HG02678 (cell line): ENCODE results near the gene TMSB4X.
"Not testable (repeated sequence)": the region's sequence is repeated elsewhere in the genome, so short reads cannot be mapped to it uniquely, and the experiment has no call there.

Experiments used
- ATAC-seq: cut with Tn5 transposase; IDR thresholded peaks from one replicate; pipeline ENCODE4 v1.9.1; 2021; ENCODE audit warnings: mild to moderate bottlenecking, moderate library complexity; ENCODE audit not compliant: unreplicated experiment

Gene TMSB4X

DNA sequence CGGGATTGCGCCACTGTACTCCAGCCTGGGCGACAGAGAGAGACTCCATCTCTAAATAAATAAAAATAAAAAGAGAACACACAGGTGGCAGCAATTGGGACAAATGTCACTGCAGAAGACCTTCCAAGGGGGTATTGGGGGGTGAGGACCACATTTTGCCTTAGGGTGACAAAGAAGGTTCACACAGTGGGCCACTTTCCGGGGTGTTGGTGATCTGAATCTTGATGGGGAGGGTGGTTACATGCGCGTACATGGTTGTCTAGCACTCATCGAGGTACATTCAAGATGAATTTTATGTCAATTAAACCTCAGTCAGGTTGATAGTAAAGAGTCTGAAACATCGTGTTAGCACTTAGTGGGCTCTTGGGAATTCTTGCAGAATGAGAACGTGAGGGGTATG lies 20.5 kb upstream of the TMSB4X start:
- no peak for ATAC-seq

DNA sequence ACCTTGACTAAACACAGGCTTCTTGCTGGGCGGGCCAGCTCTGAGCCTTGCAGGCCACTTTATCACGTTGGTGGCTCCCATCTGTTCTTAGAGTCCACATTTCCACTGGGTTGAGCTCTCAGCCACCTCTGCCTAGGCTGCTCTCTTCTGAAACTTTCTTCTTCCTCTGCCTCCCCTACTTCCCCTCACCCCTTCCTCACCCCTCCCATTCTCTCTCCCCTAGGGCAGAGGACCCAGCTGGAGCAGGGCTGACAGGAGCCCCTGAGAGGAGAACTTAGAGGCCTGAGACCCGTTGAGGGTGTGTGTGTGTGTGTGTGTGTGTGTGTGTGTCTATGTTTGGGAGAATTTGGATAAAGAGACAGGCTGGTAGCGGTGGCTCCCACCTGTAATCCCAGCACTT lies 19.9 kb upstream of the TMSB4X start:
- ATAC-seq: no peak

DNA sequence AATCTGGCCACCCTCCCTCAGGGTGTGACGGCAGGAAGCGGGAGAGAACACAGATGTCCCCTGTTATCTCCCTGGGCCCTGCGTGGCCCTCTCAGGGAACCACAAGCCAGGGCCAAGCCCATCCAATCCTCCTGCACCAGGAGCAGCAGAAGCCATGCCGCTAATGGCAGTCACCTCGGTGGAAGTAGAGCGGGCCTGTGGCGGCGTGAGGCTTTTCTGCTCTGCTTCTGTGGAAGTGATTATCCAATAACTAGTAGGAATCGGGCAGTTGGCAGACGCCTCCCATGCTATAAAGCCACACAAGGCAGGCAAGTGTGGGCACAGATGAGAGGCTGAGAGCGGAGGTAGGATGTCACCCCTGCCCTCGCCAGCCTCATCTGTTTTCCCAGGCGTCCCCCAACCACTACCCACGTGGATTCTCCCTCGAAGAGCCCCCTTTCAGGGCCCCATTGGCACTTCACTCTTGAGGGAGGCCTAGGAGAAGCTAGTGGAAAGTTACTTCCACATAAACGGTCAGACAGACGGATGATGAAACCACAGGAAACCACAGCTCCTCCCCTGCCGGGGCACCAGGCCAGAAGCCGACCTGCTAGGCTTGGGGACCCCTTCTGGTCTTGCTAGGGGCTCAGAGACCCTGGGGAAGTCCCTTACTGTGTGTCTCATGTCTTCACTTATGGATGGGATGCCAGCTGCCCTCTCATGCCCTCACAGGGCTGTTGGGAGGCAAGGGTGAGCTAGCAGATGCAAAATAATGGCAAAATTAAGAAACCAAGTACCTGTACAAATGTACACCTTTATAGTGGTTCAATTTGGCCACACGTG lies 18.8 kb upstream of the TMSB4X start:
- ATAC-seq: peak; percentile 50

DNA sequence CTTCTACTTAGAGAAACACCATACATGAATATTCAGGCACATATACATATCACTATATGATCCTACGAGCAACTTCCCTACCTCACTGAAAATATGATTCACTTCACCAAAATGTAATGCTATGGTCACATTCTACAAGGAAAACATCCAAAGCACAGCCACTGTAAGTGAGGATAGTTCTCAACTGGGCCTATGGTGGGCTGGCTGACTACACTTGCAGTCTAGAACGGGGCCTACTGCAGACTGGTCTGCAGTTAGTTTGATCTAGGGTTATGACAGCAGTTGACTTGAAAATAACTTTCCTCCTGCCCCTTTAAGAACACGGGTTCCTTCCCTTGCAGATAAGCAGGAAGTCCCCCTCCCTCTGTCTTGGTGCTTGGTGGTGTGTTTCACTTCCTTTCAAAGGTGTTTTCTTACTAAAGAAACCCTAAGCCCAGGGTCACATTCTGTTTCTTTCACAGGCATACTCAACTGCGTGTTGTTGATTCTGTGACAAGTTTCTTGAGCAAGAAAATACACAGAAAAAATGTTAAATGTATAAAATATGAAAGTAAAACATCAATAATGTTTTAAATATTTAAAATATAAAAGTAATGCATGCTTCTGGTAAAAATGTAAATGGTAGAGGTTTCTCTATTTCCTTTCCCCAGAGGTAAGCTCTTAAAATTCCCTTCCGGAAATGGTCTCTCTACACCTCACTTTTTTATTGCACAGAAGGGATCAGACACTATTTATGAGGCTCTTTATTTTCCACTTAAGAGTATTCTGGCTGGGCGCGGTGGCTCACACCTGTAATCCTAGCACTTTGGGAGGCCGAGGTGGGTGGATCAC lies 18.0 kb upstream of the TMSB4X start:
- peak; percentile 73 for ATAC-seq

DNA sequence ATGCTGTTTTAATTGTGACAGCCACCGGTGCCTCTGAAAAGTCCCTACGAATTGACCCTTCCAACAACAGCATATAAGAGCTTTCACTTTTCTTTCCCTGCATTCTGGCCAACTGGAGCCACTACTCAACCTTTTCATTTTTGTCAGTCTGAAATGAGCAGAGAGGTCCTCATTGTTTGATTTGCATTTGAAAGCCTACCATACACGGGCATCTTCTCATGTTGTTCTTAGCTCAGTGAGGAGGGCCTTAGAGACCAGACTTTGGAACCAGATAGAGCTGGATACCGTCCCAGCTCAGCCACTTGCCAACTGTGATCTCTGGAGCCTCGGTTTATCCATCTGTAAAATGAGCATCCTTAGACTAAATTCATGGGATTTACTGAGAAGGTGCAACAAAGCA lies 16.9 kb upstream of the TMSB4X start:
- no peak for ATAC-seq

DNA sequence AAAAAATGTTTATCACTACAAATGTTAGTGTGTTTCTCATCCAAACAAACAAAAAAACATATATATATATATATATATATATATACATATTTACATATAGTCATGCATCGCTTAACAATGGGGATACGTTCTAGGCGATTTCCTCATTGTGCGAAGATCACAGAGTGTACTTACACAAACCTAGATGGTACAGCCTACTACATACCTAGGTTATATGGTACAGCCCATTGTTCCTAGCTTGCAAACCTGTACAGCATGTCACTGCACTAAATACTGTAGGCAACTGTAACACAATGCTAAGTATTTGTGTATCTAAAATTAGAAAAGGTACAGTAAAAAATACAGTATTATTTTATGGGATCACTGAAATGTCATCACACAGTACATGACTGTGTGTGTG lies 16.4 kb upstream of the TMSB4X start:
- ATAC-seq: no peak

DNA sequence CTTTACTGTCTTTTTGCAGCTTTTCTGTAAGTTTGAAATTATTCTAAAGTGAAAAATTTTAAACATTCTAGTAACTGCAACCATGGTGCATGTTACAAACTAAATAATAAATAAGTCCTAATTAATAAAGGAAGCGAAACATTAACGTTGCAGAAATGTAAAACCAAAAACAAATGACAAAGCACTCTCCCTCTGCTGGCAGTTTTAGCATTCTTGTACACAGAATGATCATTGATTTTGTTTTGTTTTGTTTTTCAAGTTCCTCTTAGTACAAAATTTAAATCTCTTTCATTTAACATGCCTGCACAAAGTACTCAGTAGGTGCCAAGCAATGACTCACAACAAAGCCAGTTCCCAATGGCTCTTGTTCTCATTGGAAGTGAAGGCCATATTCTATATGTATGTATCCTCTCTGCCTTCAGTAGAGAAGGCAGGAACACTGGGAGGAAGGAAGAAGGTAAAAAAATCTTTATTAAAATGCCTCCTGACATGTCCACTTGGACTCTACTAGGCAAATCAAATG lies 13.7 kb upstream of the TMSB4X start:
- no peak for ATAC-seq

DNA sequence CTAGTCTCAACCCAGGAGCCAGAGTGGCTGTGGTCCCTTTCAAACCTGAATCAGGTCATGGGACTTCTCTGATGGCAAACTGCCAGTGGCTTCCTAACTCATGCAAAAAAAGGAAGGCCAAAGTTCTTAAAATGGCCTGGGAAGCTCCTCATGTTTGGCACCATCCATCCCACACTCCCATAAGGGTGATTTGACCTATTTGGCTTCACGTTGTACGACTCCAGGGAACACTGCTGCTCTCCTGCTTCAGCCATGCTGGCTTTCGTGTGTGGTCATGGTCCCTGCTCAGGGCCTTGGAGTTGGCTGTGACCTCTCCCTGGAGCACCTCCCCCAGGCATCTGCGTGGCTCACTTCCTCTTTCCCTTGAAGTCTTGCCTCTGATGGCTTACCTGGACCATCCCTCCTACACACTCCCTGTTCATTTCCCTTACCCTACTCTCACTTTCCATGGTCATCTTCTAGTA lies 12.8 kb upstream of the TMSB4X start:
- ATAC-seq: no peak

DNA sequence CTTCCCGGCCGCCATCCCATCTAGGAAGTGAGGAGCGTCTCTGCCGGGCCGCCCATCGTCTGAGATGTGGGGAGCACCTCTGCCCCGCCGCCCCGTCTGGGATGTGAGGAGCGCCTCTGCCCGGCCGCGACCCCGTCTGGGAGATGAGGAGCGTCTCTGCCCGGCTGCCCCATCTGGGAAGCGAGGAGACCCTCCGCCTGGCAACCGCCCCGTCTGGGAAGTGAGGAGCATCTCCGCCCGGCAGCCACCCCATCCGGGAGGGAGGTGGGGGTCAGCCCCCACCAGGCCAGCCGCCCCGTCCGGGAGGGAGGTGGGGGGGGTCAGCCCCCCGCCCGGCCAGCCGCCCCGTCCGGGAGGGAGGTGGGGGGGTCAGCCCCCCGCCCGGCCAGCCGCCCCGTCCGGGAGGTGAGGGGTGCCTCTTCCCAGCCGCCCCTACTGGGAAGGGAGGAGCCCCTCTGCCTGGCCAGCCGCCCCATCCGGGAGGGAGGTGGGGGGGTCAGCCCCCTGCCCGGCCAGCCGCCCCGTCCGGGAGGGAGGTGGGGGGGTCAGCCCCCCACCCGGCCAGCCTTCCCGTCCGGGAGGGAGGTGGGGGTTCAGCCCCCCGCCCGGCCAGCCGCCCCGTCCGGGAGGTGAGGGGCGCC lies 11.6 kb upstream of the TMSB4X start:
- not testable (repeated sequence) for ATAC-seq

DNA sequence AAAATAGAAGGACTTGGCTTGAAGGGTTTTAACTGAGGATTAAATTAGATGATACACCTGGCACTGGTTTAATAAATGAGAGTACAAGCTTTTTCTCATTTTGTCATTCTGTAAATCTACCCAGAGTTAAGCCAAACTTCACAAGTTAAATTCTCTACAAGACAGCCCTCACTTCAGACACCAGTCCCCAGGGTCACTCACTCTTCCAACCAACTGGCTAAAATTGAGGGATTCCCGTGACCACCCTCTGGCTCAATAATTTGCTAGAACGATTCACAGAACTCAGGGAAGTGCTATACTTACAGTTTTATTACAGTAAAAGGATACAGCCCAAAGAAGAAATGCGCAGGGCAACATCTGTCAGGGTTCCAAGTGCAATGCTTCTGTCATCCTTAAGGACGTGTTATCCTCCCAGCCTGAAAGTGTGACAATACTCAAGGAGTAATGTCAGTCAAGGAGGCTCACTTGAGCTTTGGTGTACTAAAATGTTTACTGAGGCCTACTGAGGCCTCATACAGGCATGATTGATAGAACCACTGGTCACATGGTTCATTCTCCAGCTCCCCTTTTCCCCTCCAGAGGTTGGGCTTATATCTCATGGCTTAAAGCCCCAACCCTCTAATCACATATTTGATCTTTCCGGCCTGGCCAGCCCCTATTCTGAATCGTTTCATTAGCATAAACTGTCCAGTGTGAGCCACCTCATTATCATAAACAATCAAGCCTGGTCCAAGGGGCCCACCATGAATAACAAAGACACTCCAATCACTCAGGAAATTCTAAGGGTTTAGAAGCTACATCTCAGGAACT lies 9.6 kb upstream of the TMSB4X start:
- no peak for ATAC-seq

DNA sequence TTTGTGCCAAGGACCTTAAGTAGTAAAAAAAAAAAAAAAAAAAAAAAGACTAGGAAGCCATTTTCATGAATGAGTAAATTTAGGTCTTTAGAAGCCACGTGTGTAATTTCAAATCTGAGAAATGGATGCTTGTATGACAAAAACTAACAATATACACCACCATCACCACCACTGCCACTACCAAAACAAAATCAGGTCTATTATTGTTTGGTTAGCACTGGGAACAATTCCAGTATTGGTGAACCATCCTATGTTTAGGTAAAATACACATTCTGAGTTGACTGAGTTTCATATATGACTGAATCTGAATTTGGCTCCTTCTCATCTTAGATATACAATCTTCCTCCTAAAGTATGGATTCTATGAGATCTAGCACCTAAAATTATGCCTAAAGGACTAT lies 8.8 kb upstream of the TMSB4X start:
- ATAC-seq: no peak

DNA sequence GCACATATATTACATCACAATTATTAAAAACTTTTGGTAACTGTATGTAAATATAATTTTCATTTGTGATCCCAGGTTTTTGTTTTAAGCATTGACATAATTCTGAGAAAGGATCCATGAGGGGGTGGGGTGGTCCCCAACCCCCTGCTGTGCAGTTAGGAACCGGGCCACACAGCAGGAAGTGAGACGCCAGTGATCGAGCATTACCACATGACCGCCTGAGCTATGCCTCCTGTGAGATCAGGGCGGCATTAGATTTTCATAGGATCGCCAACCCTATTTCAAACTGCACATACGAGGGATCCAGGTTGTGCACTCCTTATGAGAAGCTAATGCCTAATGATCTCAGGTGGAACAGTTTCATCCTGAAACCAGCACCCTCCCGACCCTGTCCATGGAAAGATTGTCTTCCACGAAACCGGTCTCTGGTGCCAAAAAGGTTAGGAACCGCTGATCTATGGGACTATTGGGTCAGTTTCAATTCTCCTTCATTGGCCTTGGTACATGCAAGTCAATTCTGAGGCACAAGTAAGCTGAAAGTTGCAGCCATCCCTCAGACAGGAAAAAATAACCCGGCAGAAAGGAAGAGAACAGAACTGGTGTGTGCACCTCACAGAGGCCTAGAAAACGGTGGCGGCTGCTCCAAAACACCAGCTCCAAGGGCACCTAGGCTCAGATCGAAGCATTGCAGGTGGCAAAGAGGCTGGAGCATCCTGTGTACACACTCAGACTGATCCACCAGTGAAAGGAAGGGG lies 7.0 kb upstream of the TMSB4X start:
- no peak for ATAC-seq

DNA sequence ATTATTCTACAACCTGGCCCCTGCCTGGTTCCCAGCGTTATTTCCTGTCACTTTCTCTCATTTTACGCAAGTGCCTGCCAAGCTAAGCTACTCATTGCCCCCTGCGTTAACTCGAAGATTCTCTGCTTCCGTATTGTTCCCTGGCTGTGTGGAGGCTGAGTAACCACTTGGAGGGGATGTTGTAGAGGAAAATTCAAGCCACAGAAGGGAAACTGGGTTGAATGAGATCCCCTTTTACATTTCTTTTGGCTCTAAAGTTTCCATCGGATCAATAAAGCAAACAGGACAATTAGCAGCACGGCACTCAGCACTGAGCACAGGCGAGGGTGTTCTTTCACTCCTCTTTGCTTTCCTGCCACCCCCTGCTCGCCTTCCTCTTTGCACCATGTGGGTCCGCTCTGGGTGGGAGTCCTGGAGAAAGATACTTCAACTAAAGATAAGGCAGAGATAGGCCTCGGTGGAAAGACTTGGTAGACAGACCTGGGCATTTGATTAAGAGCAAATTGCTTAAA lies 4.2 kb upstream of the TMSB4X start:
- no peak for ATAC-seq

DNA sequence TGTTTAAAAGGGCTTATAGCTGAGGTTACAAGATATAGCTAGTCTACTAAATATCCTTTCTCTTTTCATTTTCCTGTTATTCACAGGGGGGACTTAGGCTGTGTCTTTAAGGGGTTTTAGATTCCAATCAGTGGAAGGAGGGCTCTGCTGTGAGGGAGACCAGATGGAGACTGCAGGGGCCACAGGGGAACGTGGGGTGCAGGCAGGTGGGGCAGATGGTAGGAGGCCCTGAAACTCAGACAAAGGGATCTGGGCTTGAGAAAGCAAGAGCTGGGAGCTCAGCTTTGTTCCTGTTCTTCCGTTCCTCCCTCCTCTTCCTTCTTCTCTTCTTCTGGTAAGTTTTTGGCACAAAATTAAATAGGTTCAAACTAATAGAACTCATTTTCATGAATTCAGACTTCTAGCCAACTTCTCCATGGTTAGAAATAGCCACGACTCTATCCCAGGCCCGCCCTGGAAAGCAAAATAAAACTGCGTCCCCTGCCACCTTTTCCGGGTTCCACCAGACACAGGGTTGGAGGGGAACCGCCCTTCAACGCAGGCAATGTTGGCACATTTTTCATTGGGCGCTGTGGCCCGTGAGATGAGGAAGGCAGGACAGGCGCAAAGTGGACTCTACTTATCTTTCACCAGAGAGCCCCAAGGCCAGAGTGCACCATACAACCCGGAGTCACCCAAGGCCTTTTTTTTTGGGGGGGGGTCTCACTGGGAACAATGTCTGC lies 3.5 kb upstream of the TMSB4X start:
- ATAC-seq: no peak

DNA sequence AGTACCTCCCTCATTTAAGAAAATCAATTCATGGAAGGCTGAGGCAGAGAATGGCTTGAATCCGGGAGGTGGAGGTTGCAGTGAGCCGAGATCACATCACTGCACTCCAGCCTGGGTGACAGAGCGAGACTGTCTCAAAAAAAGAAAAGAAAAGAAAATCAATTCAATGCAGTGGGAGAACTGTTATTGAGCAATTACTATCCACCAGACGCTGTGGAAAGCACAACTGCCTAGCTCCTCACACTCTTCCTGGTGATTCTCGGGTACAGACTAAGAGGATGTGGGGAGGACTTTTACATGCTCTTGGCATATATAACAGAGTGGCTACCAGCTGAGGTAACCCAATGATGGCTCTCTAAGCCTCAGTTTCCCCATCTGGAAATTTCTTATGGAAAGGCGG lies 2.7 kb upstream of the TMSB4X start:
- no peak for ATAC-seq

DNA sequence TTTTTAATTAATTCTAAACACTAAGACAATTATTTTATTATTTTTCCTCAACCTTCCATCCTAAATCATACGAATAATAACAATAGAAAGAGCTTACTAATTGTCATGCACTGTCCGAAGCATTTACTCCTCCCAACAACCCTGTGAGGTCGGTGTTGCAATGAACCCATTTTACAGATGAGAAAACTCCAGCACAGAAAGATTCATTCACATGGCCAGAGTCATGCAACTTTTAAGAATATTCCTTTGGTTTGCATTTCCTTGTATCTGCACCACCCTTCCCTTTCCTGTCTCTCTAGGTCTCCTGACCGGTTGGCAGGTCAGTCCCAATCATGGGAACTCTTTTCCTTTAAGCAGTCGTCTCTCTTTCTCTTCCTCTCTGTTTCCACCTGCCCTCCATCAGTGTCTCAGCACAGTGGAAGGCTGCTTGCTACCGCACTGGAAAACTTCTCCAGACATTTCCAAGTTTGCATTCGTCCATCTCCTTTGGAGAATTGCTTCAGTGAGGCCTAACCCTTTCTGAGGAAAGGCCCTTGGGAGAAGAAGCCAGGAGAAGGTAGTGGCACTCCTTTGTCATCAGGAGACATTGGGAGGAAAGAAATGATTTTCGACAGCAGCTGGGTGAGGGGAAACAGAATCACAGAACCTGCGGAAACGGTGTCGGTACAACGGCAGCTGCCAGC lies 1.9 kb upstream of the TMSB4X start:
- ATAC-seq: no peak

DNA sequence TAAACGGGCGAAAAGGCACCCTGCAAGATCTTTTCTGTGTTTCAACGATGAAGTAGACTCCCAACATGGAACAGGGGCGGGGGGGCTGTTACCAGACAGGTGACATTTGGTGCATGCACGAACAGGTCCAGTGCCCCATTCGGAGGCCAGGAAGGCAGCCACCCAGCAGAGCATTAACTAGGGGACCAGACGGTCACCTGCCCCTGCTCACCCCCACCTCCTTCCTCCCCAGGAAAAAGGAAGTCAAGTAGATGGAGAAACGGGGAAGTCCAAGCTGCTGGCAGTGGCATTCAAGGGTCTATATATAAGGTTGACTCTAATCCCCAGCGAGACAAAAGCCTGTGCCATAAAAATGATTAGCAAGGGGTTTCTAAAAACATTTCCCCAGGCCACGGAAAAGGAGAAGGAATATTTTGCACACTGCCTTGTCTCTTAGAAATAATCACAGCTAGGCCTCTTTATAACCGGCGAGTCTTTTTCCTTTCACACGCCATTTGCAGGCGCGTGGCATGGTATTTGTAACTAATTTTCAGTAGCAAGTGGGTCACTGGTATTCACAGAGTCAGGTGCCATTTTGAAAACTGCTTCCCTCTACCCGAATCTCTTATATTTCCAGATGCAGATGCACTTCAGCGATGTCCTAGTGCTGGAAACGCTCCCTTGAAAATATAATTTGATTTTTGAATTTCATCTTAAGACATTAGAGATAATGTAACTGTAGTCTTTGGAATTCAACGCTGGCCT lies 1.2 kb upstream of the TMSB4X start:
- ATAC-seq: no peak

DNA sequence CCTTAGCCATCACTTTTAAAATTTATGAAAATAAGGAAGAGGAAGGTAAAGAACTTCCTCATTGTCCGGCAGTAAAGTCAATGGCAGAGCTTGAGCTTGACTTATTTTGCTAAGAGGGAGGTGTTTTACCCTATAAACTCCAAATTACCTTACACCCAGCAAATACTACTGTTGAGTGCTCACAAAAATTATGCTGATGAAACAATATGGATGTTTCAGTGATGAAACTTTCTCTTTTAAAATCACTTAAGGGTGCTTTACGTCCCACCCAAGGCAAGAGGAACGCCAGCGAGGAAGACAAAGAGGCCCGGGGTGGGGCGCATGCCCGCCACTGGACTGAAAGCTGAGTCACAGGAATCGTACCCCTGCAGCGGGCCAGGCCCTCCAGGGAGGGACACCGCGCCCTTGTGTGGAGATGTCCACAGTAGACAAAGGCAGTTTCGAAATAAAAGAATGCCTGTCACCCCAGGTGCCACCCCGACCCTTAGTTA lies 560 bp upstream of the TMSB4X start:
- no peak for ATAC-seq
